Measurements from ENCODE around the gene MYLK4.

Gene MYLK4

DNA sequence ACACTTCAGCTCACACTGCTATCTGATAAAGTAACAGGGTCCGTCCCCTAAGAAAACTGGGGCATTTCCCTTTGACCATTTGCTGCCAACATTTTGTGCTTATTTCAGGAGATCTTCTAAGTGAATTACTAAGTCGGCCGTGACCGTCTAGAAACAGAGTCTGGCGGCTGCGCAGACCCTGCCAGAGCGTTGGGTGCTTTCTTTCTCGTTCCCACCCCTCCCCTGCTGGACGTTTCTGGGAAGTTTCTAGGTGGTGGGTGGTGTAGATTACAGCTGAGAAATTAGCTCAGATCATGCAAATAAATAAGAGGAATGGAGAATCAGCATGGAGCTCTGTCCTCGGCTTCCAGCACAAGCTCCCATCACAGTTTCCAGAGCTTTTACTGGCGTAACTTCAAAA is 128.1 kb downstream of the MYLK4 start:
- DNase-seq, result no peak

DNA sequence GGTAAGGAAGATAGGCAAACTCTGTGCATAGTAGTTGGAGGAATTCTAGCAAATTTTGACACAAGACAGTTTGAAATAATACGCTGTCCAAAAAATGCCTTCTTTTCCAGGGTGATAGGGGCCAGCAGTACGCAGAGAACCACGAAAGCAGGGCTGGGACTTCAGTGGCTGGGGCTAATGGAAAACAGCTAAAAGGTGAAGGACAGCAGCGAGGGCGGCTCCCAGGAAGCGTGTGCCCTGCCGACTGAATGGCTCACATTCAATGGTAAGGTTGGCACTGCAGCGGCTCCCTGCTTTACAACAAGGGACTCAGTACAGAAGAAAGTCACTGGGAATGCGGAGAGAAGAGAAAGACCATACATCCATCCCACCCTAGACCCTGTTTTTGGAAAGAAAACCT is 131.1 kb downstream of the MYLK4 start:
- no peak for DNase-seq

DNA sequence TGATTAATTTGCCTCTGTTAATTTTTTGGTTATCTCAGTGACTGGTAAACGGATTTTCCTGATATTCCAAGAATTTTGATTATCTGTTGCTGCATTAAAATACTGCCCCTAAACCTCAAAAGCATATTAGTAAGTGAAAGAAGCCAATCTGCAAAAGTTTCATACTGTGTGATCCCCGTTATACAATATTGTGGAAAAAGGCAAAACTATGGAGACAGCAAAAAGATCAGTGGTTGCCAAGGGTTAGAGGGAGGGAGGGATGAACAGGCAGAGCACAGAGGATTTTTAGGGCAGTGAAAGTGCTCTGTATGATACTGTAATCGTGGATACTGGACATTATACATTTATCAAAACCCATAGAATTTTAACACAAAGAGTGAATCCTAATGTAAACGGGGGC is 133.0 kb downstream of the MYLK4 start:
- no peak for DNase-seq

DNA sequence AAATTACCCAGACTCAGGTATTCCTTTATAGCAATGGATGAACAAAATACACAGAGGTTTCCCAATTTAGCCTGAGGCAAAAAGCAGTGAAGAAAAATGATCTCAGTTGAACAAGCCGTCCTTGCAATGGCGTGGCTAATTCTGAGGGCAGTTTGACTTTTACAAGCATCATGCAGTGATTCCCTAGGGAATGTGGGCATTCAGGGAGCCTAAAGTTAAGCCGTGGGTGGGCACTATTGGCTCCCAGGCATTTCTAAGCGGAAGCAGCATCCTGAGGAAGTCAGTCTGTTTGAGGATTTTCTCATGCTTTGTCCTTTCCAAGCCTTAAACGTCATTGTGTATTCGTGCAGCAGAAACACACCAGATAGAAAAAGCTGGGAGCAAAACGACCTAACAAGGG is 133.9 kb downstream of the MYLK4 start:
- no peak for DNase-seq

DNA sequence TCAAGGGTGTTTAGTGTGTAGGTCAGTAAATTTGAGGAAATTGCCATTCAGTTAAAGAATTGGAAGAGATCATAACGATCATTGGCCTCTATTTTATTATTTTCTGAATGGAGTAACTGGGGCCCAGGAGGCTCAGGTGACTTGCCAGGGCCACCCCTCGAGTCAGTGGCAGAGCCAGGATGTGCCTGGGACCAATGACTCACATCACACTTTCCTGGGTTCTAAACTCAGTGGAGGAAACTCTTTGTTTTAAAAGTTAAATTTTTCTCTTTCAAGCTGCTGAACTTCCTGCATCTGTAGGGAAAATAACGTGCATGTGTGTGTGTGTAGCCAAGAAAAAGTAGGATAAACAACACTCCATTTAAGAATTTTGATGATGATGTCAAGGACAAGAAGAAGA is 135.5 kb downstream of the MYLK4 start:
- peak; percentile 26 for DNase-seq

DNA sequence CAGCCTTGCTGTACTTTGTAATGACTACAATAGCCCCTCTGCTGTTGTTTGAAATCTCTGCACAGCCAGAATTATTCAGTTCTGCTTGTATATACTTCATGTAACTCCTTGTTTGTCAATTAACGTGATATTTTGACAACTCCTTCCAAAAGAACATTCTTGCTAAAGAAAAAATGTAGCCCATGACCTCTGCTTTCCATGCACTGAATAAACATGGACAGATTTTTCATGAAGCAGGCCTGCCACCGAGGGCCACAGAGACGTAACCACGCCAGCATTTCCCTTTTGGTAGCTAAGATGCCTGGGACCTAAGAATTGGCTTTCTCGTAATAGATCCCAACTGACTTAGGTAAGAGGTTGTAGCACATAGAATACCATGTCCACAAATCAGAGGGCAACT is 135.9 kb downstream of the MYLK4 start:
- DNase-seq, result no peak

DNA sequence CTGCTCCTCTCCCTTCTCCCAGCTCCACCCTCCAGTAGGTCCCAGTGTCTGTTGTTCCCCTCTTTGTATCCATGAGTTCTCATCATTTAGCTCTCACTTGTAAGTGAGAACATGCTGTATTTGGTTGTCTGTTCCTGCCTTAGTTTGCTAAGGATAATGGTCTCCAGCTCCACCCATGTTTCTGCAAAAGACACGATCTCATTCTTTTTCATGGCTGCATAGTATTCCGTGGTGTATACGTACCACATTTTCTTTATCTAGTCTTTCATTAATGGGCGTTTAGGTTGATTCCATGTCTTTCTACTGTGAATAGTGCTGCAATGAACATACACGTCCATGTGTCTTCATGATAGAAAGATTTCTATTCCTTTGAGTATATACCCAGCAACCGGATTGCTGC is 136.6 kb downstream of the MYLK4 start:
- no peak for DNase-seq
